NCI-H2196 treated with DMSO at 0.1 percent for 48 hours (cell line): Measurements from ENCODE around the gene AMBN.
A peak's percentile ranks its signal among the peaks of the same experiment; 100 is the strongest.

Experiments used
- DNase-seq: peaks from one replicate; lab custom pipeline; 2025; ENCODE audit not compliant: unreplicated experiment; lab: John Stamatoyannopoulos, UW

The AMBN gene

DNA sequence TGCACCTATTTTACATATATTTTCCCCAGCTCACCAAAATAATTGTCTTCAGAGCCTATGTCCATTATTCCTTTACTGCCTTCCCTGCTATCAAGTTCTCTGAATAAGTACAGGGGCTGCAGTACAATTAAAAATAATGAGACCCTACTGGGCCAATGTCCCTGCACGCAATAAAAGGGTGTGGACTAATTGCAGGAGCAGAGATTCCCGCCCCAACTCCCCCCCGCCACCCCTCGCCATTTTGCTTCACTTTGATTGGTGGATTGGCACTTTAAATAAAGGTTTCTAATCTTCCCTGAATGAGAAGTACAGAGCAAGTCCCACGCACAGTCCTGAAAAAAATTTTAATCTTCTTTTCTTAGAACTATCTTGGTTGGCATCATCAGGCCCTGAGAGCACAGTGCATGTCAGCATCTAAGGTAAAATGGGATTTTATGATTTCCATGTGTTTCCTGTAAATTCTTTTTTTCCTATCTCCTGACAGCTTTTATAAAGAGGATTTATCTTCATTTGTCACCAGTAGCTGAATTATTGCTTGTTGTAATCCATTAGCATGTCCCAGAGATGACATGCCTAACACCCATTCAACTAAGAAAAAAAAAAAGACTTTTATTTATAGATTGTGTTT lies at the start of gene AMBN:
TSS of gene AMBN (plus strand) at position 302 of the 628 bp plus-strand sequence. CDS start at position 405, 103 bp downstream.
- no peak for DNase-seq

- no peak for DNase-seq
Measured at GRCh38 chr4:70544279-70544868, 47.7 kb upstream of the AMBN start.

DNA sequence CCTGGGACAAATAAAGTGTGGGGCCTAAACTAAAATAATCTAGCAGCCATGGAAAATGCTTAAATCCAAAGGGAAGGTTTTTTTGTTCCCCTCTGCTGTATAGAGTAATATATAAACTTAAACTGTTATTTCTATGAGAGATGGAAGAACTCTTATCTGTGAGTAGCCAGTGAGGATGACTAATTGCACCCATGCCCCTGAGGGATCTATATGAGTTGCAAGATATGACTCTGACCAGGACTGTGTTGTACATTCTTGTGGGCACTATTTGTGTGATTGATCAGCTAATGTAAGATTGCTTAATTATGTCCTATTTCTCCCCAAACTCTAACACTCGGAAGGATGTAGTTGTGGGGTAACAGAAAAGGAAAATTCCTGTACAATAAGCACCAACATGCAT lies 35.2 kb upstream of the AMBN start:
- DNase-seq, result no peak

DNA sequence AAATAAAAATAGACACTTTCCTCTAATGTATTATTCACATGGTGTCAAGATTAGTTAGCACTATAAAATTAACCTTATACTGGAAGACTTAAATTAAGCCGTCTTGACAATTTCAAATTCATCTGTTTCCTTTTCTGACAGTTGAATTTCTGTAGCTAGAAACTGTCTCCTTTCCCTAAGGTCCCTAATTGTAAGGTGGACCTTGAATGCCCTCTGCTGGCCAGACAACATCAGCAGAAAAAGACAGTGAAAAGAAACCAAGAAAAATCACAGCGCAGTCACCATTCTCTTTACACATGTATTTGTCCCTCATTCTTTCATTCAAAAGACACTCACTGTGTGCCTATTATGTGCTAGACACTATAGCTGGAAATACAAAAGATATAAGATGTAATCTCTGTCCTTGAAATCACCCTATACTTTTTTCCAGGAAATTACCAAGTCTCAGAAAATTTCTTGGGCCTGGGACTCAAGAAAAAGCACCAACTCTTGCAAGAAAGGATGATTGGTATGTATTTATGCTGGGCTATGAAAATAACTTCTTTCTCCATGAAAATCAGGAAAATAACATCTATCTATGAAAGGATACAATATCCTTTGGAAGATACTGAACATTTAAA lies 32.7 kb upstream of the AMBN start:
- peak; percentile 3 for DNase-seq

- DNase-seq, result no peak
Measured at GRCh38 chr4:70559924-70560323, 32.1 kb upstream of the AMBN start.

- no peak for DNase-seq
Measured at GRCh38 chr4:70564033-70564432, 28.0 kb upstream of the AMBN start.

- no peak for DNase-seq
Measured at GRCh38 chr4:70570796-70571195, 21.3 kb upstream of the AMBN start.

- DNase-seq, result no peak
Measured at GRCh38 chr4:70571772-70572171, 20.3 kb upstream of the AMBN start.

DNA sequence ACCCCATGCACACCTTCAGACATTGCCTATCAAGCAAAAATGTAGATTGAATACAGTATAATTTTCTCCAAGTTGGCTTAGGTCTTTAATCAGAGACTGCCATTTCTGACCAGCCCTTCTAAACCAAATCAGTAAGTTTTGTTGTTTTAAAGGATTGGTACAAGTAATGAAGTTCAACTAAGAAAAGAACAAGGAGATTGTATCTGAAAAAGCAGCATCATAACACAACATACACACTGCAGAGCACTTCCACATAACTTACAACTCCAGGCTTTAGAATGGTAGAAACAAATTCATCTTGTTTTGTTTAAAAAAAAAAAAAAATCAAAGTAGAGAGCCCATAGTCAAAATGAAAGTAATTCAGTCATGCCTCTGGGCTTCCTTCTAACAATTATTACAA lies 16.1 kb upstream of the AMBN start:
- DNase-seq, result no peak

GRCh38 chr4:70577220-70577927 lies 14.7 kb upstream of the AMBN start:
- DNase-seq, result no peak

GRCh38 chr4:70581980-70582379 lies 10.1 kb upstream of the AMBN start:
- no peak for DNase-seq

- DNase-seq, result peak; percentile 76
Measured at GRCh38 chr4:70583952-70584834, 7.9 kb upstream of the AMBN start.

- DNase-seq, result no peak
Measured at GRCh38 chr4:70586841-70587240, 5.2 kb upstream of the AMBN start.

GRCh38 chr4:70589785-70590184 lies 2.3 kb upstream of the AMBN start:
- DNase-seq, result no peak

- no peak for DNase-seq
Measured at GRCh38 chr4:70594196-70594595, 2.1 kb downstream of the AMBN start.

DNA sequence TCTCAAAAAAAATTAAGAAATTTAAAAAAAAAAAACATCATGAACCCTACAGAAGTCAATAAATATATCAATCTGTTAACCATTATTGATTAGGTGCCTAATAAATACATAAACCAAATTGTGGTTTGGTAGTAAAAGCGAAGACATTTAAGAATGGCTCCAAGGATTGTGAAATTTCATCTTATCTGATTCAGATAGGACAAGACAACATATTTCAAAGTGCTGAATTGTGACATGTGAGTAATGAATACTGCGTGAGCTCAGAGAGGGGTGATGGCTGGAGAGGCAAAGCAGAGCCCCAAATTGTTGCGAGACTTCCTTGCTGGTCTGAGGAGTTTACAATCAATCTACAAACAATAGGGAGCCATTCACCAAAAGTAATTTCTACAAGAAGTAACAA lies 8.2 kb downstream of the AMBN start:
- DNase-seq, result no peak

GRCh38 chr4:70600977-70601376 lies 8.9 kb downstream of the AMBN start:
- no peak for DNase-seq

GRCh38 chr4:70601422-70602039 lies 9.5 kb downstream of the AMBN start:
- DNase-seq, result peak; percentile 61

DNA sequence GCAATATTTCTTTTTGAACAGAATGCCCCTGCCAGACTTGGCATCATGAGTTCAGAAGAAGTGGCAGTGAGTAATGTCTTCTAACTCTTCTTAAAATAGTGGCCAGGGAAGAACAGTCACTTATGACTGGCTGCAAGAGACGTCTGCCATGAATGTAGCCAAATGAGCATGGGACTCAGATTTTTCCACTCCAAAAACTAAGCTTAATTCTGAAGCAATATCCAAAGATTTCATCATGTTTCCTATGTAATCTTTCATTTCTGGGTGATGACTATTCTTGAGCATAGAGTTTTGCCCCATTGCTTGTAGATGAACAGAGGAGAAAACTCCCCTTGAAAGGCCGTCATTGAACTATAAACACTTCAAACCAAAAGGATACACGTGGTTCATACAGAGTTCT lies 11.8 kb downstream of the AMBN start:
- no peak for DNase-seq

DNA sequence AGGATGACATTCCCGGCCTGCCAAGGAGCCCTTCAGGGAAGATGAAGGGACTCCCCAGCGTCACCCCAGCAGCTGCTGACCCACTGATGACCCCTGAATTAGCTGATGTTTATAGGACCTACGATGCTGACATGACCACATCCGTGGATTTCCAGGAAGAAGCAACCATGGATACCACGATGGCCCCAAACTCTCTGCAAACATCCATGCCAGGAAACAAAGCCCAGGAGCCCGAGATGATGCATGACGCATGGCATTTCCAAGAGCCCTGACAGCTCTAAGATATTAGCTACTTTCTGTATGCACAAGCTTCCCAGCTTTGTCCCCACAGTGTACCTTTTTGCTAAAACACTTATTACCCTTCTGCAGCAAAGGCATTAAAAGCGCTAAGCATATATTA lies 14.4 kb downstream of the AMBN start:
- DNase-seq, result no peak
